Measurements from ENCODE around the gene PER2. TPM values are rescaled to one million over a fixed set of nuclear protein-coding genes. Genes with fewer than 3 reads are reported as not detected.

PER2 gene
- total and polyA plus RNA-seq, 2 donors (not counting 1 experiment from before 2014, with no cell fraction given), result 3.2 to 12.6 TPM

- Mint-ChIP-seq H3K9me3 (ENCODE audit: insufficient read depth) (no peaks in the 10 kb centered on the region), H3K4me1 (peaks cover 36% of the 10 kb centered on the region), H3K27ac (no peak overlapping the region), H3K4me3 (peak overlapping the region; percentile 84), H3K27me3 (peaks cover 26% of the 10 kb centered on the region)
- TF ChIP-seq CTCF (IDR thresholded peaks at IDR 0.05) (no peak), EZH2 (IDR thresholded peaks at IDR 0.05; ENCODE audit: borderline replicate concordance, insufficient read depth, low read depth, low read length, poor library complexity, severe bottlenecking) (no peak)
- 76% methylated on average over 11 of the region's 11 CpGs for WGBS (ENCODE audit: insufficient coverage)
- Histone ChIP-seq H3K4me2 (replicated peaks; ENCODE audit: low read depth, low read length, poor library complexity, severe bottlenecking) (no peak overlapping the region), H3K4me3 (ENCODE audit: control extremely low read depth in 1 of 5, extremely low read depth in 1 of 5, insufficient read depth in 1 of 5, low read depth in 2 of 5, low read length in 4 of 5) (no peak overlapping the region), H3K4me1 (ENCODE audit: control insufficient read depth in 2 of 2, insufficient read depth in 2 of 2, low read length in 2 of 2) (peaks cover 13 to 26% of the 10 kb centered on the region in 2 donors), H3K27me3 (replicated peaks in 1 of 4; ENCODE audit: control extremely low read depth in 1 of 4, control insufficient read depth in 3 of 4, insufficient read depth in 4 of 4, low read length in 3 of 4) (peaks cover 0 to 45% (median 16%) of the 10 kb centered on the region in 4 experiments), H3K9ac (ENCODE audit: low read length) (no peak overlapping the region), H4K20me1 (ENCODE audit: control insufficient read depth, insufficient read depth, low read length, poor library complexity, severe bottlenecking) (peaks cover 5% of the 10 kb centered on the region), H3K9me3 (ENCODE audit: control extremely low read depth in 1 of 3, control insufficient read depth in 2 of 3, insufficient read depth in 1 of 3, low read length in 2 of 3) (peaks cover 0 to 22% (median 0%) of the 10 kb centered on the region in 3 donors), H3K27ac (ENCODE audit: low read length in 2 of 2) (no peak overlapping the region), H3K36me3 (replicated peaks in 1 of 2; ENCODE audit: control extremely low read depth in 1 of 2, control insufficient read depth in 1 of 2, extremely low read depth in 1 of 2, insufficient read depth in 2 of 2, low read length in 1 of 2) (no peaks in the 10 kb centered on the region), H2AFZ (ENCODE audit: insufficient read depth, low read depth, low read length, poor library complexity, severe bottlenecking) (no peak overlapping the region), H3K79me2 (ENCODE audit: control insufficient read depth, insufficient read depth, low read length) (no peaks in the 10 kb centered on the region)
- POLR2A ChIA-PET, result interaction anchor here (0.5 kb wide), 1 partner anchor 296 kb away, joined by 7 read pairs; no protein-coding TSS in a partner anchor
- DNase-seq (peak; percentile 7), ATAC-seq (ENCODE audit: low read depth) (no peak)
- intact Hi-C loops (cut with micrococcal nuclease), result loop anchor here (5.0 kb wide), 1 partner anchor 87 kb away; the partner anchor contains the start of gene TRAF3IP1
- CTCF ChIA-PET, result no interaction called here
Observed at GRCh38 chr2:238235331-238235732, 53.1 kb downstream of the PER2 start.

GRCh38 chr2:238233625-238234024 lies 54.8 kb downstream of the PER2 start:
- Histone ChIP-seq H3K9me3 (ENCODE audit: control extremely low read depth in 1 of 3, control insufficient read depth in 2 of 3, insufficient read depth in 1 of 3, low read length in 2 of 3) (peaks cover 0 to 16% (median 0%) of the 10 kb centered on the region in 3 donors), H3K79me2 (ENCODE audit: control insufficient read depth, insufficient read depth, low read length) (no peaks in the 10 kb centered on the region), H4K20me1 (ENCODE audit: control insufficient read depth, insufficient read depth, low read length, poor library complexity, severe bottlenecking) (peaks cover 2% of the 10 kb centered on the region), H3K36me3 (replicated peaks in 1 of 2; ENCODE audit: control extremely low read depth in 1 of 2, control insufficient read depth in 1 of 2, extremely low read depth in 1 of 2, insufficient read depth in 2 of 2, low read length in 1 of 2) (no peaks in the 10 kb centered on the region), H3K9ac (ENCODE audit: low read length) (no peak overlapping the region), H2AFZ (ENCODE audit: insufficient read depth, low read depth, low read length, poor library complexity, severe bottlenecking) (no peak overlapping the region), H3K27me3 (replicated peaks in 1 of 4; ENCODE audit: control extremely low read depth in 1 of 4, control insufficient read depth in 3 of 4, insufficient read depth in 4 of 4, low read length in 3 of 4) (peaks cover 0 to 38% (median 14%) of the 10 kb centered on the region in 4 experiments), H3K4me2 (replicated peaks; ENCODE audit: low read depth, low read length, poor library complexity, severe bottlenecking) (no peak overlapping the region), H3K4me3 (ENCODE audit: control extremely low read depth in 1 of 5, extremely low read depth in 1 of 5, insufficient read depth in 1 of 5, low read depth in 2 of 5, low read length in 4 of 5) (no peak overlapping the region), H3K4me1 (ENCODE audit: control insufficient read depth in 2 of 2, insufficient read depth in 2 of 2, low read length in 2 of 2) (peaks cover 7 to 19% of the 10 kb centered on the region in 2 donors), H3K27ac (ENCODE audit: low read length in 2 of 2) (no peak overlapping the region)
- 90% methylated on average over 8 of the region's 12 CpGs for WGBS (ENCODE audit: insufficient coverage)
- Mint-ChIP-seq H3K4me1 (peaks cover 34% of the 10 kb centered on the region), H3K9me3 (ENCODE audit: insufficient read depth) (no peaks in the 10 kb centered on the region), H3K27me3 (peaks cover 26% of the 10 kb centered on the region), H3K27ac (no peak overlapping the region), H3K4me3 (peak overlapping the region; percentile 58)
- ChIA-PET CTCF (no interaction called here), POLR2A (interaction anchor here (0.9 kb wide), 1 partner anchor 30 kb away, joined by 3 read pairs; no protein-coding TSS in a partner anchor)
- no peak for TF ChIP-seq CTCF (IDR thresholded peaks at IDR 0.05)
- TF ChIP-seq EZH2 (IDR thresholded peaks at IDR 0.05; ENCODE audit: borderline replicate concordance, insufficient read depth, low read depth, low read length, poor library complexity, severe bottlenecking), result no peak
- no peak for ATAC-seq (ENCODE audit: low read depth)
- peak; percentile 7 for DNase-seq
- intact Hi-C loops (cut with micrococcal nuclease), result loop anchor here (1.0 to 5.0 kb wide), 2 partner anchors 30 to 561 kb away; partner anchors contain the start of gene ILKAP

Measured in B cell (primary cell).